ENCODE measurements around the gene COL12A1.
"Not testable (repeated sequence)": the region's sequence is repeated elsewhere in the genome, so short reads cannot be mapped to it uniquely, and the experiment has no call there.

Gene COL12A1

DNA sequence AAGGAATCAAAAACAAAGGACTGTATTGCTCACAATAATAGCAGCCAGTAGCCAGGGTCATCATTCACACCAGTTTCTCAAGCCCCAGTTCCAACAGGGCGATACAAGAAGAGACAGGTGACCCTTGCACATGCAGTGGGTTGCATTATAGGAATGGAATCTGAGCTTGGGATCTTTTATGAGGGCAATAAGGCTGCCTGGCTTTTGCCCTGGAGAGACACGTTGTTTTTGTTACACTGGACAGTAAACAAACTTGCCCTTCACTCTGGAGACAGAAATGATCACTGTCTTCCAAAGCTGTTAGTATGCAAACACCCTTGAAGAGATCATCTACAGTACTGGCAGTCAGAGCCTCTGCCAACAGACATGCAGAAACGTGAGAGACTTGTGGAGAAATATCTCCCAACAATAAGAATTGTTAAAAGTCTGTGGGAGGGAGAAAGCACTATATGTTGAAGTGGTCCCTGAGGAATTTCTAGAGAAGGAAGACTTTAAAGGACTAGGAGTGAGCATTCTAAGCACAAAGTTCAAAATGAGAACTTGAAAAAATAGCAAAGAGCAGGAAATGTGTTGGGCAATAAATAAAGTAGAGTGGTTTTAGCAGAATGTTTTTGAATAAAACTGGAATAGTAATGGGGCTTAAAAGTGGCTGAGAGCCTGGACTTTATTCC lies 6.2 kb upstream of the COL12A1 start:
- DNase-seq = no peak

DNA sequence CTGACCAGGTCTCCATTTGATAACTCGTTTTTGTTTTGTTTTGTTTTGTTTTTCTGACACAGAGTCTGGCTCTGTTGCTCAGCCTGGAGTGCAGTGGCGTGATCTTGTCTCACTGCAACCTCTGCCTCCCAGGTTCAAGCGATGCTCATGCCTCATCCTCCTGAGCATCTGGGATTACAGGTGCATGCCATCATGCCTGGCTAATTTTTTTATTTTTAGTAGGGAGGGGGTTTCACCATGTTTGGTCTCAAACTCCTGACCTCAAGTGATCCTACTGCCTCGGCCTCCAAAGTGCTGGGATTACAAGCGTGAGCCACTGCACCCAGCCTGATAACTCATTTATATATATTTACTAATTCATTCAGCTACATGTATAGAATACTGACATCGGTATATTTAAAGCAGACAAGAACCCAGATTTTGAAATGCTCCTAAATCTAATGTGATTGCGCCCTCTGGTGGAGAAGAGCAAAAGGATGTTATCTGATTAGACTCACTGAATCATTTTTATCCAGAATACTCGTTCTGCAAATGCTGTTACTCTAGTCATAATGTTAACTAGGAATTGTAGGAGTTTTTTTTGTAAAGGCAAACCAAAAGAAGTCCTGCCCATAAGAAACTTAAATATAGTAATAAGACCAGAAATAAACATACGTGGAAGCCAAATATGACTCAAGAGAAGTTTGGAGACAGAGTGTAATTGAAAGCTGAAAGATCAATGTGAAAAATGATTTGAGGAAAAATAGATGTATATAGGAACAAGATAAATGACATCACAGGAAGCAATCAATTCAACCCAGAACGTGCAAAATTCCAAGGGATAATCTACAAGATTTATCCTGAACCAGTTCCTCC lies 5.3 kb upstream of the COL12A1 start:
- DNase-seq = peak; percentile 32

GRCh38 chr6:75209184-75209723 lies 3.4 kb upstream of the COL12A1 start:
- no peak for DNase-seq

- peak; percentile 81 for DNase-seq
Observed at GRCh38 chr6:75208298-75209183, 2.7 kb upstream of the COL12A1 start.

DNA sequence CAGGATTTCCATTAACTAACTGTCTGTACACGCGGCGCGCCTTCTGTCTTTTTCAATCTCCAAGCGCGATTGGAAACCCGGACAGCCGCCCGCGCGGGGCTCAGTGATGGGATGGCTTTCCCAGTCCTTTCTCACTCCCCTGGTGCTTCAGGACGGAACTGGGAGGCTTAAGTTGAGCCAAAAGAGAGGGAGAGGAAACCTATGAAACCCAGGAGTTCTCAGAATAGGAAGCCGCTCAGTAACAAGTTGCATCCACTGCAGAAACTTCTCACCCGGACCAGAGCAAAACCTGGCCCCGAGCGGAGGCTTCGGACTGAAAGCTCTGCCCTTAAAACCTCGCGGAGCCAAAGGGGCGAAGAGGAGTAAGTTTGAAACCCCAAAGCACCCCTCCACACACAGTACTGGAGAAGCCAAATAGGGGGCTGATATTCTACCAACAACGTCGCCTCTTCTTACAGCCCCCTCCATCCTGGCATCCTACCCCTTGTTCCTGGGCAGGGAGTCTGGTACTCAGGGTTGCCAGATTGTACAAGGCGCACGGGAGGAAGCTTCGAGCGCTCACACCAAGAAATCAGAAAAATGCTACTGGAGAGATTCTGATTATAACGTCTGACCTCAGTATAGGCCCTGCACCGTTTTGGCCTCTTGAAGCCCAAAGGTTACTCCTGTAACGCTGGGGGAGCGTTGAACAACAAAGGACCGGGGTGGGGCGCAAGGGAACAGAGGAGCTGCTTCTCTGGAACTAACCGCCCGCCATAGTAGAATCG lies 906 bp upstream of the COL12A1 start:
- DNase-seq = no peak

- peak; percentile 18 for DNase-seq
Observed at GRCh38 chr6:75204959-75205775, 686 bp downstream of the COL12A1 start.

GRCh38 chr6:75204217-75204958 lies 1.5 kb downstream of the COL12A1 start:
- peak; percentile 30 for DNase-seq

- no peak for DNase-seq
Observed at GRCh38 chr6:75203721-75204120, 2.1 kb downstream of the COL12A1 start.

GRCh38 chr6:75202676-75203131 lies 3.1 kb downstream of the COL12A1 start:
- DNase-seq = no peak

DNA sequence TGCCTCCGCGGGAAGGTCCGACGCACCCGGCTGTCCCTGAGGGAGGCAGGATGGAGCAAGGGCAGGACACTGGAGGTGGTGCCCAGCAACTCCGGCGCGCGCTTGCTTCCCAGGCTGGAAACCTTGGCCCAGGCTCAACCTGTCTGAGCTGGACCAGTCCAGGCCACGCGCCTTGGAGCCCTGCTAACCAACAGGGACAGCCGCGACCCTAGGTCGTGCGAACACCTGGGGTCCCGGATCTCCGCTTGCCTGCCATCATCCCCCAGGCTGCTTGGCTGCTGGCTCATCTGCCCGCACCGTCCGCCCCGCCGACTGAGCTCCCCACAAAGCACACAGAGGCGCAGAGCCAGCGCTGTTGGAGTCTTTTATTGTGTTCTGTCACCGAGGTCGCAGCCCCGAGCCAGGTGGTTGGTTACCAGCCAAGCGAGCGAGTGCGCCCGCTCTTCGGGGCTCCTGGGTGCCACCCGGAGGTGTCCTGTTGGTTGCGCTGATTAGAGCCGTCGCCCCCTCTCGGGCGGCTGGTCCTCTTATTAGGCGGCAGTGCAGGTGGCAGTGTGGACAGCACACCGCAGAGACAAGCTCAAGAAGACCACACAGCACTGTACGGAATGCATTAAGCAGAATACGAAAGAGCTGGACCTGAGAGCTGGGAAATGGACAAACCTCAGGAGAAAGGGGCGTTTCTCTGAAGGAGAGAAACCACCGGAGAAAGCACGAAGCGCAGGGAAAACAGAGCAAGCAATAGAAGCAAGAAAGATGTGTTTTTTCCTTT lies 3.8 kb downstream of the COL12A1 start:
- no peak for DNase-seq

- DNase-seq = no peak
Observed at GRCh38 chr6:75201021-75201420, 4.8 kb downstream of the COL12A1 start.

DNA sequence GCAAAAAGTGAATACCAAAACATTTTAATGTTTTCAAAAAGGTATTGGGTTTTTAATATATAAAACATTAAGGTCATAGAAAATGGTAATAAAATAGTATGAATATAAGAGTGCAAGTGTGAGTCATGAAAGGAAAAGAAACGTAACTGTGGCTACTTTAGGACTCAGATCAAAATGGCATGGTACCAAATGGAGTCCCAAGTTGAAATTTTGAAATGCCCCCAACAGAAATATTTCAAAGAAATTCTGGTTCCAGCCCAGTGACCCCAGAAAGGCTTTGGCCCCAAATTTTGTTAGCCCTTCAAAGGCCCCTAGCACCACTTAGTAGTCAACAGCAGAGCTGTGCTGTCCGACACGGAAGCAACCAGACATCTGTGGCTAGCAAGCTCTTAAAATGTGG lies 6.0 kb downstream of the COL12A1 start:
- no peak for DNase-seq

- DNase-seq = no peak
Observed at GRCh38 chr6:75196081-75196687, 9.7 kb downstream of the COL12A1 start.

DNA sequence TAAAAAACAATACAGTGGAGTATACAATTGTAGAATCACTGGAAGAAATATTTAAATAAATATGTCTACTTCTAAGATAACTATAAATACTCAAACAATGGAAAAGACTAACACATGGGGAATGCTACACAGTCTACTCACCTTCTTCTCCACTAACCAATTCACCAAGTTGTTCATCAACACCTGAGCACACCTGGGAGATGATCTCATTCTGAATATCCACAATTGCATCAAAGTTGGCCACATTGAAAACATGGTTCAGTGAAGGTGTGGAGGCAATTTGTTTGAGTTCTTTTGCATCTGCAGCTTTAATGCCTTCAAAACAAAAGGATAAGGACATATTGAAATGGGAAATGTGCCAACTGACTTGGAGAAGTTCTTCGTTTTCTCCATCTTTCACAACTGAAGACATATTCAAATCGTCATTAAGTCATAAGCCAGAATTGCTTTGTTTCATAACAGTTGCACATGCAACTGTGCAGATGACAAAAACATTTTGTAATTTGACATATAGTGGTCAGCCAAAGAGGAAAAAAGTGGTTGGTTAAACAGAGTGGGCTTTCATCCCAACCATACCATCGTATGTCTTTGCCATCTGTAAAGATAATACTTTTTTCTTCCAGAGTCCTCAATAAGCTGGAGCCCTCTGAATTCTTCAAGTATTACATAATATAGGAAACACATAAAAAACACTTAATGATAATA lies 17.5 kb downstream of the COL12A1 start:
- no peak for DNase-seq

GRCh38 chr6:75186581-75186980 lies 19.3 kb downstream of the COL12A1 start:
- DNase-seq = not testable (repeated sequence)

GRCh38 chr6:75183099-75183541 lies 22.7 kb downstream of the COL12A1 start:
- DNase-seq = no peak

GRCh38 chr6:75180864-75181263 lies 25.0 kb downstream of the COL12A1 start:
- DNase-seq = no peak

- no peak for DNase-seq
Observed at GRCh38 chr6:75178757-75179156, 27.1 kb downstream of the COL12A1 start.
